Measurements from ENCODE around the gene HNRNPAB.
"Not testable (repeated sequence)": the region's sequence is repeated elsewhere in the genome, so short reads cannot be mapped to it uniquely, and the experiment has no call there.

Gene HNRNPAB

GRCh38 chr5:178245389-178245788 is 41.1 kb downstream of the HNRNPAB start:
- no peak for DNase-seq (ENCODE audit: low read depth)

GRCh38 chr5:178246624-178247279 is 42.4 kb downstream of the HNRNPAB start:
- DNase-seq (ENCODE audit: low read depth): no peak

GRCh38 chr5:178247481-178248456 is 43.4 kb downstream of the HNRNPAB start:
- no peak for DNase-seq (ENCODE audit: low read depth)

GRCh38 chr5:178248750-178249149 is 44.4 kb downstream of the HNRNPAB start:
- no peak for DNase-seq (ENCODE audit: low read depth)

- no peak for DNase-seq (ENCODE audit: low read depth)
These were observed 45.1 kb downstream of the HNRNPAB start for GRCh38 chr5:178249191-178249989.

GRCh38 chr5:178250263-178250662 is 45.9 kb downstream of the HNRNPAB start:
- DNase-seq (ENCODE audit: low read depth): no peak

GRCh38 chr5:178252258-178252657 is 47.9 kb downstream of the HNRNPAB start:
- no peak for DNase-seq (ENCODE audit: low read depth)

- DNase-seq (ENCODE audit: low read depth): not testable (repeated sequence)
These were observed 49.3 kb downstream of the HNRNPAB start for GRCh38 chr5:178253632-178254031.

GRCh38 chr5:178256746-178257145 is 52.4 kb downstream of the HNRNPAB start:
- DNase-seq (ENCODE audit: low read depth): no peak

- no peak for DNase-seq (ENCODE audit: low read depth)
These were observed 53.3 kb downstream of the HNRNPAB start for GRCh38 chr5:178257650-178258049.

- DNase-seq (ENCODE audit: low read depth): no peak
These were observed 55.5 kb downstream of the HNRNPAB start for GRCh38 chr5:178259623-178260536.
